NK-92 (cell line): Measurements from ENCODE around the gene CCT5.
"Not testable (repeated sequence)": the region's sequence is repeated elsewhere in the genome, so short reads cannot be mapped to it uniquely, and the experiment has no call there.

ENCODE experiments used
- DNase-seq: peaks from one replicate; lab custom pipeline; 2025; ENCODE audit not compliant: unreplicated experiment; lab: John Stamatoyannopoulos, UW

CCT5 gene

DNA sequence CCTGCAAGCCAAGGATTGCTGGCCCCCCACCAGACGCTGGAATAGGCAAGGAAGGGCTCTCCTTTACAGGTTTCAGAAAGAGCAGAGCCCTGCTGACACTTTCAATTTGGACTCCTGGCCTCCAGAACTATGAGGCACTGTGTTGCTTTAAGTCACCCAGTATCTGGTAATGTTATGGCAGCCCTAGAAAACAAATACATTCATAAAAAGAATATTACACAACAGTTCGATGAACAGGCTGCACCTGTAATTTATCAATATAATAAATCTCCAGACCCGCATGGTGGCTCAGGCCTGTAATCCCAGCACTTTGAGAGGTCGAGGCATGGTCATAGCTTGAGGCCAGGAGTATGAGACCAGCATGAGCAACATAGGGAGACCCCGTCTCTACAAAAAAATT is 50.2 kb downstream of the CCT5 start:
- no peak for DNase-seq

DNA sequence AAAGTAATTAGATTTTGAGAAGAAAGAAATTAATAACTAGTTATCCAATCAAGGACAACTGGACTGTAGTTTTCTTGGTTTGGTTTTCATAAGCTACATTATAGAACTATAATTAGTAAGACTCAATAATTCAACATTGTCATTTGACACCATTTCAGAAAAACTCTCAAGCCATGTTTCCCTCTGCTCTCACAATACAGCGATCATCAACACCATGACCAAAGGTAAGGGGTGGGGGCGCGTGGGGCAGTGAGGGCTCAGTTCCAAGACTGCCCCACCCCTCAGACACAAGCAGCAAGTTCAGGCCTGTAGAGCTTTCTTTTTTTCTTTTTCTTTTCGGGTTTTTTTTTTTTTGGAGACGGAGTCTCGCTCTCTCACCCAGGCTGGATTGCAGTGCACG is 51.2 kb downstream of the CCT5 start:
- no peak for DNase-seq

DNA sequence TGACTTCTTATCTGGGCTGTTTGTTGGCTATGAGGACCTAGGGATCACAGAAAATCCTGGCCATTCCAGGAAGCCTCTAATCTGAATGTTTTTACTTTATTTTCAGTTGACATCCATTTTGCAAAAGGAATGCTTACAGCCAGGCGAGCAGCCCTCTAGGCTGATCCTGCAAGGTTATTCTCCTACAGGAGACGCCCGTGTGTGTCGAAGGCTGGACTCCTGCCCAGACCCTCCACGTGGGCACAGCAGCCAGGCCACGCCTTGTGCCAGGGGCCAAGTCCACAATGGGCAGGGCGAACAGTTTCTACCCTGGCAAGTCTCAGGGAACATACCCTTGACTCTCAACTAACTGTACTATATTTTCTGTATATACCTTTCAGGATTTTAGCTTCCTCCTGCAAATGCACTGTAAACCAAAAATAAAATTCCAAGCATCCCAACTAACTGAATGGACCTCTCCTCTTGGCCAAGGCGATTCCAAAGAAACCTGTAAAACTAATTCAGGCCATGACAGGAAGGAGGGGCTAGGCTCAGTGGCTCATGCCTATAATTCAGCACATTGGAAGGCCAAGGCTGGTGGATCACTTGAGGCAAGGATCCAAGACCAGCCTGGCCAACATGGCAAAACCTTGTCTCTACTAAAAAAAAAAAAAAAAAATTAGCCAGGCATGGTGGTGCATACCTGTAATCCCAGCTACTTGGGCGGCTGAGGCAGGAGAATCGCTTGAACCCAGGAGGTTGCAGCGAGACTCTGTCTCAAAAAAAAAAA is 51.9 kb downstream of the CCT5 start:
- no peak for DNase-seq

DNA sequence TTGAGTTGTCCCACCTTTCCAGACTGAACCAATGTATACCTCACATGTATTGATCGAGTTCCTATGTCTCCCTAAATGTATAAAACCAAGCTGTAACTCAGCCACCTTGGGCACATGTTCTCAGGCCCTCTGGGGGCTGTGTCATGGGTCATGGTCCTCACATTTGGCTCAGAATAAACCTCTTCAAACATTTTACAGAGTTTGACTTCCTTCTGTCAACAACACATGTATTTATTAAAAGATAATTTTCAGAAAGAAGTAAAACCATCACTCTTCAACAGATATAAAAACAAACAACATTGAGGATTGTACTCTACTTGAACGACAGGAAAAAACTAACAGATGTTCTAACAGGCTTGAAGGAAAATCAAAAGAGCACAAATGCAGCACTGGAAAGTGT is 53.1 kb downstream of the CCT5 start:
- no peak for DNase-seq

DNA sequence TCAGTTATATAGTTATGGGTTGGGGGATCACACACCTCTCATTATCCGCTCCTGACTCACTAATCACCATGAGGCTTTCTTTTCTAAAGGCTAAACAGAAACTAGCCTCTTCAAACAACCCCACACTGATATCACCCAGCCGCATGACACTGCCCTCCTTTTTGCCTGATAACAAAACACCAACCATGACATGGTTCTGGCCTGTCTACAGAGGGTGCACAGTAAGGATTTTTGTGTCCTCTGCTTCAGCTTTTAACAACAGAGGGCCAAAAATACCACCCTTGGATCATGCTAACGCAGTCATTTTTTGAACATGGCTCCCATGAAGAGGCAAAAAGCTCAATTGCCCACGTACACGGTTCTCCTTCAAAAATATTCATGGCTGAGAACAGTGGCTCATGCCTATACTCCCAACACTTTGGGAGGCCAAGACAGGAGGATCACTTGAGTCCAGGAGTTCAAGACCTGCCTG is 53.7 kb downstream of the CCT5 start:
- no peak for DNase-seq

DNA sequence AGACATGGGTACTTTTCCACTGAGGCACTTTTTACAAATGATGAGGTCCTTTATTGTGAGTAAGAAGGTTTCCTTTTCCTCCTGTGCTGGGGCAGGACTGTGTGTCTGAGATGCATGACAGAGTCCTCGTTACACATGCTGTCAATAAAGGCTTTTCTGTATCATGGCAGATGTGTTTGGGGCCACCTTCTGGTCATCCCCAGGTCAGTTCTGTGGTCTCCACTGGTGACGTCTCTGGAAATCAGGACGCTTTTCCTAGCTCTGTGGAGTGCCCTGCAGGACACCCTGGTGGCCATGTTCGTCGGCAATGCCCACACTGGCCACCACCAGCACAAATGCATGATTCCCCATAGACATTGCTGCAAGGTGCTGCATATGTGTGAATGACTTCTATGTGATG is 54.9 kb downstream of the CCT5 start:
- DNase-seq: no peak

DNA sequence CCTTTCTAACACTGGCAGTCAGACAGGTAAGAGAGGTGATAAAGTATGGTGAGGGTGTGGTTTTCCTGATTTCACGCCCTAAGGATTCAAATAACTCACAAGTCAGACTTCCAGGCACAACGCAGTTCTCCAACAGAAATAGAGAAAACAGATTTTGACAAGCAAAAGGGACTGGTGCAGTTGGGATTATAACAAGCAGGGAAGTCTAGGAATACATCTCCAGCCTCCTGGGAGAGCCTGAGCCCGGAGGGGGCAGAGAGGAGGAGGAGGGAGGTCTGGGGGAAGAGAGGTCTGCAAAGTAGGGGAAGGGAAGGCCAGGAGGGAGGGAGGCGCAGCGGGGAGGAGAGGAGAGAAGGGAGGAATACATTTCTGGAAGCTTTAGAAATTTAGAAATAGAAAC is 56.0 kb downstream of the CCT5 start:
- DNase-seq: no peak

DNA sequence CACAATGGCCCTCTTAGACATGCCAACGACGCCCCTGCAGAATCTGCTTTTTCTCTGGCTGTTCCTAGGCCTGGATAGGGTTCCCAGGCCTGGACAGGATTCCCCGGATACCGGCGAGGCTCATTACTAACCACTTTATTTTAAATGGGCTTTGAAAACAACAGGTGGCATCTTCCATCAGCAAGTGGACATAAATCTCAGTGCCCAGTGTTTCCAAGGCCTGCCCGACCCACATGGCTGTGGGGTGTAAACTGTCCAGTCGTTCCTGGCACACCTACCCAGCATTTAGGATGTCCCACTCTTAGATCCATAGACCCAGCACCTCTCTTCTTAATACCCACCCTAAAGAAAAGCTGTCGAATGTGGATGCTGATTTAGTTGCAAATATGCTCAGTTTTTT is 56.7 kb downstream of the CCT5 start:
- no peak for DNase-seq

DNA sequence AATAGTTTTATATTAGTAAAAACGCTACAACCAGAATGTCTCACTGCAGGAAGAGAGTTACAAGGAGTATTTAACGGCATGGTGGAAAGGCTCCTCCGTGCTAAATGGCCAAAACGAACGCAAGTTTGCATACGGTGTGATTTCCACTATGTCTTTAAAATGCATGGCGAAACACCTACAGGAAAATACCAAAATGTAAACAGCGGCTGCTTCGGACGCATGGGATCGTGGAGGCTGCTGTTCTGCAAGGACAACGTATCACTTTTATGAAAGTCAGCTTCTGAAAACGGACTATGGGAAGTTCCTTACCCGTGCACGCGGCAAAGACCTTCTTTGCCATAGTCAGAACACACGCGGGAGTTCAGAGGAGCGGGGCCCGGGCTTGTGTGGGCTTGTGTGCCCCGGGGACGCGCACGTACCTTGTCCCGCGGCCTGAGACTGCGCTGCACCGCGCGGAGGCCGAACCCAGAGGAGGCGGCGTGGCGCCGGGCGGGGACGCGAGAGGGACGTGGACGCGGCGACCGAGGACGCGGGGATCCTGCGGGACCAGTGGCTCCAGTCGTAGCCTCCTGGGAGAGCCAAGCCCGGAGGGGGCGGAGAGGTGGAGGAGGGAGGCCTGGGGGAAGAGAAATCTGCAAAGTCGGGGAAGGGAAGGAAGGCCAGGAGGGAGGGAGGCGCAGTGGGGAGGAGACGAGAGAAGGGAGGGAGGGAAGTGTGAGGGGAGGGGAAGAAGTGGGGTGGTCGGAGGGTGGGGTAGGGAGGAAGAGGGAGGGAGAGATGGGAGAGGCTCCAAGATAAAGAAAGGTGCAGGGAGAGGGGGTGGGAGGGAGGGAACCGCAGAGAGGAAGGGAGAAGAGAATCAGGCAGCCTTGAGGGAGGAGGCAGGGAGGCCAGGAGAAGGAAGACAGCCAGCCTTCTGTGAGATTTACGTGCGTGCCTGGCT is 57.4 kb downstream of the CCT5 start, which contains the start of gene CMBL:
Gene CMBL, minus strand, starts transcription at position 697 of the 943 bp plus-strand sequence. CDS start 17,140 bp downstream, outside the sequence.
- no peak for DNase-seq

DNA sequence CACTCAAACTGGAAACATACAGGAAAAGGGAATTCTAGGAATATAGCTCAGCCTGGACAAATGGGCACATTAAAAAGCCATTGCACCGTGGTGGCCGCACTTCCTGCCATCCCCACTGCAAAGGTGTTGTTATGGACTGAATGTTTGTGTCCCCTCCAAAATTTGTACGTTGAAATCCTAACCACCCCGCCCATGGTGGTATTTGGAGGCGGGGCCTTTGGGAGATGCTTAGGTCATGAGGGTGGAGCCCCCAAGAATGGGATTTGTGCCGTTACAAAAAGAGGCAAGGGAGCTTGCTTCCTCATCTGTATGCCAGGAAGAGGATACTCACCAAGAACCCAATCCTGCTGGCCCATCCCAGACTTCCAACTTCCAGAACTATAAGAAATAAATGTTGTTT is 58.8 kb downstream of the CCT5 start:
- no peak for DNase-seq

DNA sequence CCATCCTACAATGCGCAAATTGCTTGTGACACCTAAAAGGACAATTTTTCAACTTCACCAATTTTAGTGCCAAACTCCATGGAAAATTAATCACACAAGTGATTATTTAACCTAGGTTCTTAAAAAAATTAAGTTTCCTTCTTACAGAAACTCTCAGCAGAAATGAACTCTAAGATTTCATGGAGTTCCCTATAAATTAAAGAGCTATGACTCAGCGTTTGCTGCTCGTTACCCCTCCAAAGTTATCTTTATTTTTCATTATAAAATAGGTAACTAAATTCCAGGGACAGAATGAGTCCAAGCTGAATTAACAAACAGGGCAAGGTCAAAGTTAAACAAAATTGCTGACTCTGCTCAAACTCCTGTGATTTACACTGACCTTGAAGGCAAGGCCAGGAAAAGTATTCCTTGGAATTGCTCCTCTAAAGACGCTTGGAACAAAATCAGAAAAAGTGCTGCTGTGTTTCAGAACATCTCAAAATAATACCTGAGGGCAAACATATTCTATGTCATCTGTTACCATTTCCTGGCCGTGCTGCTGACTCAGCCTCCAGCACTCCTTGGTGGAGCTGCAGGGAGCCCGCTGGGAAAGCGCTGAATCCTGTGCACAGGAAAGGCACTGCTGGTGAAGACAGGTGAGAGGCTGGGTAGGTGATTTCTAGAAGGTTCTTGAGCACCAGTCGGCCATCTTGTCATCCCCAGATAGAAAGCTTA is 60.1 kb downstream of the CCT5 start:
- no peak for DNase-seq

DNA sequence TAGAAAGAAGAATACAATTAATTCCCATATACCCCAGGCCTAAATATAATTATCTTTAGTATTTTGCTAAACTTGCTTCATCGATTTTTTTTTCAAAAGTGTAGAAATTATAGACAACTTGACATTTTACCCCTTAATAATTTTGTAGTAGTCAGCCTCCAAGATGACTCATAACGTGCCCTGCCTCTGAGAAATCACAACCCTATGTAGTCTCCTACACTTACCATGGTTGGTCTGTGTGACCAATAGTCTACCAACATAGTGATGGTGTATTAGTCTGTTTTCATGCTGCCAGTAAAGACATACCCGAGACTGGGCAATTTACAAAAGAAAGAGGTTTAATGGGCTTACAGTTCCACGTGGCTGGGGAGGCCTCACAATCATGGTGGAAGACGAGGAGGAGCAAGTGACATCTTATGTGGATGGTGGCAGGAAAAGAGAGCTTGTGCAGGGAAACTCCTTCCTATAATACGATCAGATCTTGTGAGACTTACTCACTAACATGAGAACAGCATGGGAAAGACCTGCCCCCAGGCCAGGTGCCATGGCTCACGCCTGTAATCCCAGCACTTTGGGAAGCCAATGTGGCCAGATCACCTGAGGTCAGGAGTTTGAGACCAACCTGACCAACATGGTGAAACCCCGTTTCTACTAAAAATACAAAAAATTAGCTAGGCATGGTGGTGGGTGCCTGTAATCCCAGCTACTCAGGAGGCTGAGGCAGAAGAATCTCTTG is 60.9 kb downstream of the CCT5 start:
- not testable (repeated sequence) for DNase-seq

DNA sequence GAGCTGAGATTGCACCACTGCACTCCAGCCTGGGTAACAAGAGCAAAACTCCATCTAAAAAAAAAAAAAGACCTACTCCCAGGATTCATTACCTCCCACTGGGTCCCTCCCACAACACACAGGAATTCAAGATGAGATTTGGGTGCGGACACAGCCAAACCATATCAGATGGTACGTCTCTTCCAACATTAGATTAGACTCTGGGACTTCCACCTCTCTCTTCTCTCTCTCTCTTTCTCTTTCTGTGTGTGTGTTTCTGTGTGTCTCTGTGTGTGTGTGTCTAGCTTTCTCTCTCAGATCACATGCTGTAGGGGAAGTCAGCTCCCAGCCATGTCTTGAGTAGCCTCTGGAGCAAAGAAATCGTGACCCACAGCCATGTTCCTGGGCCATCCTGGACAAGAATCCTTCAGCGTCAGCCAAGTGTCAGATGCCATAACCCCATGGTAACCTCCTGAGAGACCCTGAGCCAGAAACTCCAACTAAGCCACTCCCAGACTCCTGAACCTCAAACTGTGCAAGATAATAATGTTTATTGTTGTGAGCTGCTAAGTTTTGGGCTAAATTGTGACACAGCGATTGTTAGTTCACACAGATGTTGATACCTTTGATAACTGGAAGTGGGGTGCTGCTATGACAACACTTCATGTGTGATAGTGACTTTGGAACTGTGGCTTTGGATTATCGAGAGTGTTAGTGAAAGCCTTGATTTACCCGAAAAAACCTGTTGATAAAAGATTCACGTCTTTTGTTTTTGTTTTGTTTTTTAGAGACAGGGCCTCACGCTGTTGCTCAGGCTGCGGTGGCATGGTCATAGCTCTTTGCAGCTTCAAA is 61.7 kb downstream of the CCT5 start:
- DNase-seq: no peak

DNA sequence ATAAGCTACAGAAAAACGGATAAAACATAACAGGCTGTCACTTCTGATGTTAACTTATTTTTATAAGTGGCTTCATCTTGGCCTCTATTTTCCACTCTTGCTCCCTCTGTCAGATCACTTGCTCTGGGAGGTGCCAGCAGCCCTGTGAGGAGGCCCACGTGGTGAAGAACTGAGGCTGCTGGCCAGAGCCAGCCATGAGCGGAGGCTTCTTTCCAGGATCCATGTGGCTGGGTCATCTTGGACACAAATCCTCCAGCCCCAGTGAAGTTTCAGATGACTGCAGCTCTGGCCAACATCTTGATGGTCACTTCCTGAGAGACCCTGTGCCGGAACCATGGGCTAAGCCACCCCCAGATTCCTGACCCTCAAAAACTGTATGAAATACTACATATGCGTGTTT is 65.1 kb downstream of the CCT5 start:
- DNase-seq: no peak
